A673 (cell line): ENCODE measurements around the gene STX4.

Experiments
- EZH2 ChIP-seq: fragments of 200-600 bp; sonication (generic); IDR thresholded peaks from 2 replicates; pipeline ENCODE4 v1.6.1; 2017; ENCODE audit warnings: borderline replicate concordance, low read depth, mild to moderate bottlenecking, mixed read lengths, antibody characterized with exemption, low read length; ENCODE audit not compliant: poor library complexity, severe bottlenecking
- TF ChIP-seq, protein P1 (sequence below): fragments of 300-800, 200-600 bp; sonication (generic); conservative IDR thresholded peaks from 2 replicates; pipeline ENCODE4 v1.5.1; 2017; ENCODE audit warnings: low read depth, mild to moderate bottlenecking, antibody characterized with exemption, low read length, moderate library complexity, mixed read lengths

DNA sequence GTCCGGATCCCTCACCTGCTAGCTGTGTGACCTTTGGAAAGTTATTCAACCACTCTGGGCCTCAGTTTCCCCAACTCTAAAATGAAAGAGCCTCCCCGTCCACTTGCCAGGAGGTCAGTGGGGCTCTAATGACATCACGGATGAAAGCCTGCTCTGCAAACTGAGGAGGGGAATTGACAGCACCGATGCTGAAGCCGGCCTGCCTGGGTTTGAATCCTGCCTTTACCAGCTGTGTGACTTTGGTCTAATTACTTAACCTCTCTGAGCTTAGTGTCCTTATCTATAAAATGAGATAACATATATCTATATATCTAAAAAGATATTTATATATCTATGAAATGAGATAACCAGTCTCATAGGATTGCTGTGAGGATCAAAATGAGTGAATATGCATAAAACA, 24.8 kb upstream of the STX4 start:
- TF ChIP-seq, protein P1, sequence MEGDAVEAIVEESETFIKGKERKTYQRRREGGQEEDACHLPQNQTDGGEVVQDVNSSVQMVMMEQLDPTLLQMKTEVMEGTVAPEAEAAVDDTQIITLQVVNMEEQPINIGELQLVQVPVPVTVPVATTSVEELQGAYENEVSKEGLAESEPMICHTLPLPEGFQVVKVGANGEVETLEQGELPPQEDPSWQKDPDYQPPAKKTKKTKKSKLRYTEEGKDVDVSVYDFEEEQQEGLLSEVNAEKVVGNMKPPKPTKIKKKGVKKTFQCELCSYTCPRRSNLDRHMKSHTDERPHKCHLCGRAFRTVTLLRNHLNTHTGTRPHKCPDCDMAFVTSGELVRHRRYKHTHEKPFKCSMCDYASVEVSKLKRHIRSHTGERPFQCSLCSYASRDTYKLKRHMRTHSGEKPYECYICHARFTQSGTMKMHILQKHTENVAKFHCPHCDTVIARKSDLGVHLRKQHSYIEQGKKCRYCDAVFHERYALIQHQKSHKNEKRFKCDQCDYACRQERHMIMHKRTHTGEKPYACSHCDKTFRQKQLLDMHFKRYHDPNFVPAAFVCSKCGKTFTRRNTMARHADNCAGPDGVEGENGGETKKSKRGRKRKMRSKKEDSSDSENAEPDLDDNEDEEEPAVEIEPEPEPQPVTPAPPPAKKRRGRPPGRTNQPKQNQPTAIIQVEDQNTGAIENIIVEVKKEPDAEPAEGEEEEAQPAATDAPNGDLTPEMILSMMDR = no peak
- TF ChIP-seq EZH2 = no peak
